GM12875 (cell line): ENCODE results near the gene PPP2R2D.

Experiments used
- H3K4me3 ChIP-seq: one replicate; pipeline ENCODE4 v1.5.1; 2011; ENCODE audit warnings: low read depth, low read length, control low read depth
- CTCF ChIP-seq: IDR thresholded peaks from 2 replicates; pipeline ENCODE4 v1.5.1; 2011; ENCODE audit warnings: low read depth, mild to moderate bottlenecking, control low read depth, inconsistent platforms, low read length, moderate library complexity, borderline replicate concordance; ENCODE audit not compliant: insufficient read depth

The PPP2R2D gene

DNA sequence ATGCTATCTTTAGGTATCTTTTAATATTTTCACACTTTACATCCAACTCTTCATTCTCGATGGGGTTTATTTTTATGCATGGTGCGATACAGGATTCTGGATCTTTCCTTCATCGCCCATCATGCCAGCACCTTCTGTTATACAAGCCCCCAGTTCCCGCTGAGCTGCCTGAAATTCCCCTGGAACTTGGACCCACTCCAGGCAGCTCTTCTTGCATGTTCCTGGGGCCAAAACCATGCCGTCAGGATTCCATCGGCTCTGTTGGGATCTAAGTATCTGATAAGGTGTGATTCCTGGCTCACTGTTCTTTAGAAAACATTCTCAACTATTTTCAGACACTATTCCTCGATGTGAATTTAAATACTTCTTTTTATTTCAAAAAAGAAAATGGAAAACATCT, 40.5 kb upstream of the PPP2R2D start:
- TF ChIP-seq CTCF = no peak
- H3K4me3 ChIP-seq = no peak overlapping the region

GRCh38 chr10:131860806-131861440, 39.9 kb upstream of the PPP2R2D start:
- TF ChIP-seq CTCF = no peak
- H3K4me3 ChIP-seq = no peak overlapping the region

DNA sequence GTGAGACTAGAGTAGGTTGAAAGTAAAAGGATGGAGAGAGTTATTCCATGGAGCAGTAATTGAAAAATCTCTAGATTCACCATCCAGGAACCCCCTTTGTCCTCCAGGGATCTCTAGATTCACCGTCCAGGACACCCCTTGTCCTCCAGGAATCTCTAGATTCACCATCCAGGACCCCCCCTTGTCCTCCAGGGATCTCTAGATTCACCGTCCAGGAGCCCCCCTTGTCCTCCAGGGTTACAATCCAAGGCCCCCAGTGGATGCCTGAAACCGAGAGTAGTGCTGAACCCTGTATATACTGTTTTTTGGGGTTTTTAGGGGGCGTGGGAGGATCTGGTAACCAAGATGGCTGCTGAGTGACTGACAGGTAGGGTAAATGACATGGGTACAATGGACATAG, 38.3 kb upstream of the PPP2R2D start:
- H3K4me3 ChIP-seq = no peak overlapping the region
- no peak for TF ChIP-seq CTCF

- H3K4me3 ChIP-seq = no peak overlapping the region
- no peak for TF ChIP-seq CTCF
Observed at GRCh38 chr10:131865223-131865917, 35.4 kb upstream of the PPP2R2D start.

DNA sequence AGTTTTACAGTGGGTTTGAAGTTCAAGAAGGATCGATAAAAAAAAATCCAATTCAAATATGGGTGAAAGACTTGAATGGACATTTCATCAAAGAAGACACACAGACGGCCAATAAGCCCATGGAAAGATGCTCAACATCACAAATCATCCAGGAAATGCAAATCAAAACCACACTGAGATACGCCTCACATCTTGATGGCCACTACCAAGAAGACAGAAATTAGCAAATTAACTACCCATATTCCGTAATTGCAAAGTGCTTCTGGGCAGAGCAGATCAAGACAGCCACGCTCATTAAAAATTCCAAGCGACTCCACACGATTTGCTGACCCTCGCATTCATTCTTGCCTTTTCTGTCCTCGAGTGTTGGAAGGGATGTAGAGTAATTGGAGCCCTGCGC, 34.1 kb upstream of the PPP2R2D start:
- TF ChIP-seq CTCF = no peak
- H3K4me3 ChIP-seq = no peak overlapping the region

DNA sequence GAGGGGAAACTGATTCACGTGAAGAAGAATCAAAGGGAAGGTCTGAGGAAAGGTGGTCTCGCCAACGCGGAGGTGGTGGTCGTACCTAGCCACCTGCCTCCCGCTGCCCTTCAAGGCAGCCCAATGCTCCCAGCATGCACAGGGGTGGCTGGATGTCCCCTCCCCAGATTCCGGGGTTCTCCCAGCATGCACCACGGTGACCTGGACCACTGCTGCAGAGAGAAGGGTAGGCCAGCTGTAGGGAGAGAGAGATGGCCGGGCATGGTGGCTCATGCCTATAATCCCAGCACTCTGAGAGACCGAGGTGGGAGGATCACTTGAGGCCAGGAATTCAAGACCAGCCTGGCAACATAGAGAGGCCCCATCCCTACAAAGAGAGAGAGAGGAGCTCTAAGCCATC, 32.4 kb upstream of the PPP2R2D start:
- H3K4me3 ChIP-seq = no peak overlapping the region
- TF ChIP-seq CTCF = no peak

DNA sequence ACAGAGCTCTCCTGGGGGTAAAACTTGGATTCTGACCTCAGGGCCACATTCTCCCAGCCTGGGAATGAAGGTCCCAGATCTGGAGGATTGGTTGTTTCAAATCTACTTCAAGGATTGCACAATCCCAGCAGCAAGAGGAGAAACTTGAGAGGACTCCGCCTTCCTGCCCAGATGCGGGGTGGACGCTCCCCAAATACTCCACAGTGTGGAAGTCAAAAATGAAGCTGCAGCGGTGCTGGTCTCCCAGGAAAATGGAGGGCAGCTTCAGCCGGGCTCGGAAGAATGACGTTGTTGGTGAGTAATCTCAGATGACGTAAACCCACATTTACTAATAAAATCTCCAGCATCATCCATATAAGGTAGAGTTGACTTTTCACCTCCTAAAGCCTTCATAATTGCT, 31.5 kb upstream of the PPP2R2D start:
- no peak overlapping the region for H3K4me3 ChIP-seq
- no peak for TF ChIP-seq CTCF
